GM12873 (cell line): ENCODE measurements around the gene ZDHHC11.

Source experiments
- TF ChIP-seq, protein P1 (sequence below): IDR thresholded peaks from 2 replicates; pipeline ENCODE4 v1.5.1; 2012; ENCODE audit warnings: low read depth, mild to moderate bottlenecking, moderate library complexity, low read length, control low read depth; ENCODE audit not compliant: insufficient read depth; ENCODE audit errors: missing control alignments

Gene ZDHHC11

DNA sequence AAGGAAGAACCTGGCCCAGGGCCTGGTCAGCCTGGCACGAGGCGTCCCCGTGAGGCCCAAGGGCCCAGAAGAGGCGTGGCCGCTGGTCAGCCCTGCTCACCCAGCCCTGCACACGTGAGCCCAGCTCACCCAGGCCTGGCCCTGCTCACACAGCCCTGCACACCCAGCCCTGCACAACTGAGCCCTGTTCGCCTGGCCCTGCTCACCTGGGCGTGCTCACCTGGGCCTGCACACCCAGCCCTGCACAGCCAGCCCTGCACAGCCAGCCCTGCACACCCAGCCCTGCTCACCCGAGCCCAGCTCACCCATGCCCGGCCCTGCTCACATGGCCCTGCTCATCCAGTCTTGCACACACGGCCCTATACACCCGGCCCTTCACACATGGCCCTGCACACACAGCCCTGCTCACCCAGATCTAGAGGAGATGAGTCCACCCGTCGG is 2.1 kb downstream of the ZDHHC11 start:
- TF ChIP-seq, protein P1, sequence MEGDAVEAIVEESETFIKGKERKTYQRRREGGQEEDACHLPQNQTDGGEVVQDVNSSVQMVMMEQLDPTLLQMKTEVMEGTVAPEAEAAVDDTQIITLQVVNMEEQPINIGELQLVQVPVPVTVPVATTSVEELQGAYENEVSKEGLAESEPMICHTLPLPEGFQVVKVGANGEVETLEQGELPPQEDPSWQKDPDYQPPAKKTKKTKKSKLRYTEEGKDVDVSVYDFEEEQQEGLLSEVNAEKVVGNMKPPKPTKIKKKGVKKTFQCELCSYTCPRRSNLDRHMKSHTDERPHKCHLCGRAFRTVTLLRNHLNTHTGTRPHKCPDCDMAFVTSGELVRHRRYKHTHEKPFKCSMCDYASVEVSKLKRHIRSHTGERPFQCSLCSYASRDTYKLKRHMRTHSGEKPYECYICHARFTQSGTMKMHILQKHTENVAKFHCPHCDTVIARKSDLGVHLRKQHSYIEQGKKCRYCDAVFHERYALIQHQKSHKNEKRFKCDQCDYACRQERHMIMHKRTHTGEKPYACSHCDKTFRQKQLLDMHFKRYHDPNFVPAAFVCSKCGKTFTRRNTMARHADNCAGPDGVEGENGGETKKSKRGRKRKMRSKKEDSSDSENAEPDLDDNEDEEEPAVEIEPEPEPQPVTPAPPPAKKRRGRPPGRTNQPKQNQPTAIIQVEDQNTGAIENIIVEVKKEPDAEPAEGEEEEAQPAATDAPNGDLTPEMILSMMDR, result no peak

DNA sequence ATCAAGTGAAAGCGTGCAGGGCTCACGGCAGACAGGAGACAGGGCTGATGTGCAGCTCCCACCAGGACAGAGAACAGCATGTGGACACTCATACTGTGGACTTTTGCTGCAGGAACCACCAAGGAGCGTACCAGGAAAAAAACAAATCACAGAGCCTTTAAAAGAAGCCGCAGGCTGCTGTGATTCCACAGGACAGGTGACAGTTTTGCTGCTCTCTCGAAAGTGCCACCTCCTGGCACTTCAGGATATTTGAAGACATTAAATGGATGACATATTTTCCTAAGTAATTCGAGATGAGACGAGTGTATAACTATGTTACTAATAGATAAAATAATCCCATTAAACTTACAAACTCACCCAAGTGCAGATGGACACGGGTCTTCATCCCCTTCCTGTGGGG is 29.3 kb downstream of the ZDHHC11 start:
- TF ChIP-seq, protein P1, result no peak

DNA sequence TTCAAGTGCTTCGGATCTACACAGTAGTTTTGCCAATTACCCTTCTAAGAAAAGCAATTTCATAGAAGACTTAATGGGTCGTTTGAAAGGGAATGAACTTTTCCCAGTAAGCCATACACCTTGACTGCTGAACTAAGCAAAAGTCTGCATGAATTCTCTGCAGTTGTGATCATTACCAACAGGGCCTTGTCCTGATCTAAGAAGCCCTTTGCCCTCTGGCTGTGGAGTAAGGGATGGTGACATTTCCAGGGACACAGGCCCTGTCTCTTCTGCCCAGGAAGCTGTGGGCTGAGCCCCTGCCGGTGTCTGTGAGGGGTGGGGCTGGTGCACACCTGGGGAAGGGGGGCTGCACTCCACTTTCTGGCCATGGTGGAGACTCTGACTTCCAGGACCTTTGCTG is 30.5 kb downstream of the ZDHHC11 start:
- TF ChIP-seq, protein P1, result no peak

DNA sequence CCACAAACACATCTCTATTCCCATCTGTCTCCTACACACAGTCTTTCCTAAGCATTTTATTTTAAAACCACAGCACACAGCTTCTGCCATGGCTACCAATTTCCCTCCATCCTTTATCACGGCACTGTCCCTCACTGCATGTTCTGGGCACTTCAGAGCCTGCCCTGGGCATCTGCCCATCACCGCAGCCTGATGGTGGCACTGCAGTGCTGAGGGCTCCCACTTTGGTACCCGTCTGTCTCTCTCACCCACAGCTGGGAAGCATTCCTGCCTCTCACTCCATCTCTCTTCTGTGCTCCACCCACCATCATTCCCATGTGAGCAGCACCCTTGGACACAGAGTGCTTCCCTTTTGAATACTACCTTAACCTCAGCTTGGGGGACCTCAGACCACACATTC is 31.7 kb downstream of the ZDHHC11 start:
- TF ChIP-seq, protein P1, result no peak

DNA sequence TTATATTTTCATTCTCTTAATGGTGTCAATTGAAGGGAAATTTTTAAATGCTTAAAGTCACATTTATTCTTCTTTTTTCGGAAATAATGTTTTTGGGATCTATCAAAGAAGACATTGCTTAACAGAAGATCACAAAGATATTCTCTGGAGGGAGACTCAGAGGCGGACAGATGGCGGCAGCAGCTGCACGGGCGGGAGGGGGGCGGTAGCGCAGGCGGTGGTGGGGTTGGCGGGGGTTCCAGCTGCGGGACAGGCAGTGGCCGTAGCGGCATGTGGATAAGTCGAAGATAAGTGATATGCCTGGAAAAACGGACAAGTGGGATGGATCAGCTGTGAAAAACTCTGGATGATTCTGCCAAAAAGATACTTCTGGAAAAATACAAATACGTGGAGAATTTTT is 34.6 kb downstream of the ZDHHC11 start:
- TF ChIP-seq, protein P1, result no peak

DNA sequence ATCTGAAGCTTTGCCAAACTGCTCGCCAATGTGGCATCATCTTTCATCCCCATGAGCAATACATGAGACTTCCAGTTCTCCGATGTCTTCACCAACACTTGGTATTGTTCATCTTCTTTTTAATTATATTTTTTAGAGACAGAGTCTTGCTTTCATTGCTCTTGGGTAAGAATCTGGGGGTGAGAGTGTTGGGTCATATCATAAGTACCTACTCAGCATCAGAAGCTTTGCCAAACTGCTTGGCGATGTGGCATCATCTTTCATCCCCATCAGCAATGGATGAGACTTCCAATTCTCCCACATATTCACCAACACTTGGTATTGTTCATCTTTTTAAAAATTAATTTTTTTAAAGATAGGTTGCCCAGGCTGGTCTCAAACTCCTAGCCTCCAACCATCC is 35.3 kb downstream of the ZDHHC11 start:
- TF ChIP-seq, protein P1, result no peak

DNA sequence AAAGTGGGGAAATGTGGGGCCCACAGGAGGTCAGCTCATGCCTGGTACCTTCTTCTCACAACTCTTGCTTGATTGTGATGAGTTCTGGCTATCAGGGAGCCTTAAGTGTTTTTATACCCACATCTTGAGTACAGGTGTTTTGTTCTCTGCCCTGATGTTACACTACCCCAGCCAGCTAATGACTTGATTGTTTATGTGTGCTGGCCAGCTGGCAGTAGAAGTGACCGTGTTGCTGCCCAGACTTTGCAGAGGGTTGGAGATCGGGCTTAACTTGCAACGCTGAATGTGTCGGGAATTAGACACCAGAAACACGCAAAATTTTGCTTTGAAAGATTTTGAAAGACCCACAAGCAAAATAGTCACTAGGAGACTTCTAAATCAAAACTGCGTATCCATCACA is 49.3 kb downstream of the ZDHHC11 start:
- TF ChIP-seq, protein P1, result no peak
